GM12865 (cell line): Measurements from ENCODE around the gene FUT7.

Source experiments
- DNase-seq: peaks from one replicate; pipeline ENCODE4 v3.0.0; 2010; ENCODE audit warnings: low read depth
- H3K4me3 ChIP-seq: 2 replicates; pipeline ENCODE4 v1.5.1; 2011; ENCODE audit warnings: mild to moderate bottlenecking, low read depth, low read length, control low read depth
- TF ChIP-seq, protein P1 (sequence below): IDR thresholded peaks from 2 replicates; pipeline ENCODE4 v1.5.1; 2011; ENCODE audit warnings: low read length, control low read depth, low read depth, inconsistent platforms; ENCODE audit not compliant: insufficient read depth; ENCODE audit errors: missing control alignments

Gene FUT7

GRCh38 chr9:137023157-137023556, 8.7 kb downstream of the FUT7 start:
- TF ChIP-seq, protein P1, sequence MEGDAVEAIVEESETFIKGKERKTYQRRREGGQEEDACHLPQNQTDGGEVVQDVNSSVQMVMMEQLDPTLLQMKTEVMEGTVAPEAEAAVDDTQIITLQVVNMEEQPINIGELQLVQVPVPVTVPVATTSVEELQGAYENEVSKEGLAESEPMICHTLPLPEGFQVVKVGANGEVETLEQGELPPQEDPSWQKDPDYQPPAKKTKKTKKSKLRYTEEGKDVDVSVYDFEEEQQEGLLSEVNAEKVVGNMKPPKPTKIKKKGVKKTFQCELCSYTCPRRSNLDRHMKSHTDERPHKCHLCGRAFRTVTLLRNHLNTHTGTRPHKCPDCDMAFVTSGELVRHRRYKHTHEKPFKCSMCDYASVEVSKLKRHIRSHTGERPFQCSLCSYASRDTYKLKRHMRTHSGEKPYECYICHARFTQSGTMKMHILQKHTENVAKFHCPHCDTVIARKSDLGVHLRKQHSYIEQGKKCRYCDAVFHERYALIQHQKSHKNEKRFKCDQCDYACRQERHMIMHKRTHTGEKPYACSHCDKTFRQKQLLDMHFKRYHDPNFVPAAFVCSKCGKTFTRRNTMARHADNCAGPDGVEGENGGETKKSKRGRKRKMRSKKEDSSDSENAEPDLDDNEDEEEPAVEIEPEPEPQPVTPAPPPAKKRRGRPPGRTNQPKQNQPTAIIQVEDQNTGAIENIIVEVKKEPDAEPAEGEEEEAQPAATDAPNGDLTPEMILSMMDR = no peak
- H3K4me3 ChIP-seq = no peak overlapping the region
- DNase-seq = no peak

- TF ChIP-seq, protein P1 = no peak
- no peak overlapping the region for H3K4me3 ChIP-seq
- DNase-seq = no peak
Measured at GRCh38 chr9:137022662-137023008, 9.3 kb downstream of the FUT7 start.

GRCh38 chr9:137021979-137022661, 9.8 kb downstream of the FUT7 start:
- no peak overlapping the region for H3K4me3 ChIP-seq
- DNase-seq = peak; percentile 81
- TF ChIP-seq, protein P1 = no peak

- H3K4me3 ChIP-seq = no peak overlapping the region
- TF ChIP-seq, protein P1 = no peak
- DNase-seq = no peak
Measured at GRCh38 chr9:137021568-137021978, 10.3 kb downstream of the FUT7 start.

DNA sequence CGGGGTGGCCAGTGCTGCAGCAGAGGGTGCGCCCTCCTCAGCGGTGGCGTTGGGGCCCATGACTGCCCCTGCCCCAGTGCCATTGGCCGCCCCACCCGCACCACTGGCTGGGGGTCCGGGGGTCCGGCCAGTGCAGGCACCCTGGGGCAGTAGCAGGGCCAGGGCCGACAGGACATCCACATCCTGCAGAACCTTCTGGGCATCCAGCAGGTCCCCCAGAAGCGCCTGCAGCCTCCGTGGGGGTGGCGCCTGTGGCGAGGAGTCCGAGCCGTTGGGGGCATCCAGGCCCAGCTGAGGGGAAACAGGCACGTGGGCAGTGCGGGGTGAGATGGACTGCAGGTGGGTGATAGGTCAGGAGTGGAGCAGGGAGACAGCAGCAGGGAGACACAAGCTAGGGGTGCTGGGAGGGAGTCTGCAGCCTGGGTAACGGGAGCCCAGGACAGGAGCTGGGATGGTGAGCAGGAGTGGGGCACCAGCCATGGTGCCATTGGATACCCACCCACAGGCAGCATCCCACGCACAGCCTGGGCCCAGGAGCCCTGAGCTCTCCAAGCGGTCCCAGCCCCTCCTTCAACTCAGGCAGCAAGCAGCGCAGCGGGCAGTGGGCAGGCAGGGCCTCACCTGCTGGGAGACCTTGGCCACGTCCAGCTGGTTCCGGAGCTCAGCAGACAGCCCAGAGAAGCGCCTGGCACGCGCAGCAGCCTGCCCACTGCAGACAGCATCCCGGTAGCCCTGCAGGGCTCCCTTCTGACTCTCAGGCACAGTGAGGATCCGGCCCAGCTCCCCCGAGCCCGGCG, 10.9 kb downstream of the FUT7 start:
- H3K4me3 ChIP-seq = no peak overlapping the region
- TF ChIP-seq, protein P1 = no peak
- DNase-seq = no peak

GRCh38 chr9:137019891-137020683, 11.8 kb downstream of the FUT7 start:
- TF ChIP-seq, protein P1 = no peak
- no peak for DNase-seq
- H3K4me3 ChIP-seq = no peak overlapping the region
